ENCODE results near the gene HELT. TPM values are rescaled to one million over a fixed set of nuclear protein-coding genes. Genes with fewer than 3 reads are reported as not detected.

HELT gene
- total and polyA plus RNA-seq, 2 donors (not counting 3 experiments of a cell fraction or from before 2014, with no cell fraction given): not detected

DNA sequence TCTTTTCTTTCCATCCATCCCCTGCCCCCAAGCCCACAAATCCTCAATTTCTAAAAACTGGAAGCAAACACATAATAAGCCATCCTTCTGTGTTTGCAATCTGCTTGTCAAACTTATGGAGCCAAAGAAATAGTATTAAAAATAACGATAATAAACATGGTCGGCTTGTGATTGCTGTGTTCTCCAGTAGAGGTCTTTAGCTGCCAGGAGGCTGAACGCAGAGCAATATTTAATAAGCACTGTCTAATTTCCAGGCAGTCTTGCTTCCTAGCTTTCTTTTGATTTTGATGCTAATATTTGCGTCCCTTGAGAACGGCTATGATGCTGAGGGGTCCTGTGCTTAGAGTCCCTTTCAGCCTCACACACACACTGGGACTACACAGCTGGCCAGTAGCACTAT, 3.2 kb upstream of the HELT start:
- no peak for FAIRE-seq
- H3K27me3 ChIP-seq (ENCODE audit: control insufficient read depth in 2 of 2, insufficient read depth in 2 of 2, low read length in 2 of 2): peaks cover 70 to 82% of the 10 kb centered on the region in 2 experiments

More for the DNA sequence above, 3.2 kb upstream of the HELT start:
- Histone ChIP-seq H3K4me3 (replicated peaks in 1 of 3; ENCODE audit: insufficient read depth in 1 of 3, low read depth in 1 of 3, low read length in 3 of 3) (no peak overlapping the region), H3K9me1 (replicated peaks; ENCODE audit: control insufficient read depth, extremely low read depth, insufficient read depth, low read length) (no peaks in the 10 kb centered on the region), H2AFZ (ENCODE audit: low read depth, low read length) (no peak overlapping the region), H3K79me2 (ENCODE audit: control insufficient read depth, insufficient read depth, low read length) (no peaks in the 10 kb centered on the region), H3K4me2 (ENCODE audit: insufficient read depth, low read length) (no peak overlapping the region), H3K9me3 (replicated peaks; ENCODE audit: control insufficient read depth, insufficient read depth, low read length) (no peaks in the 10 kb centered on the region), H3K36me3 (ENCODE audit: control insufficient read depth in 2 of 2, extremely low read depth in 1 of 2, insufficient read depth in 2 of 2, low read length in 2 of 2) (no peaks in the 10 kb centered on the region), H3K27ac (ENCODE audit: insufficient read depth, low read depth, low read length) (no peak overlapping the region), H4K20me1 (replicated peaks; ENCODE audit: control insufficient read depth, extremely low read depth, insufficient read depth, low read length) (no peaks in the 10 kb centered on the region), H3K9ac (replicated peaks; ENCODE audit: extremely low read depth, insufficient read depth, low read length) (no peak overlapping the region), H3K4me1 (ENCODE audit: control insufficient read depth, extremely low read depth, insufficient read depth, low read length) (no peaks in the 10 kb centered on the region)
- BruUV-seq (replicated peaks): no TSS peak
- intact Hi-C loops (cut with micrococcal nuclease): no loop called here
- ChIA-PET POLR2A (no interaction called here), CTCF (interaction anchor here (0.7 to 1.5 kb wide), 7 partner anchors 8 to 269 kb away, joined by 3 to 7 read pairs (median 3); no protein-coding TSS in a partner anchor)
- DNase-seq (ENCODE audit: low read depth, low spot score): no peak
- dilution Hi-C loops (cut with MboI; ENCODE audit: extremely low pct_ligation_motif_present, low sequenced_read_pairs): no loop called here
- TF ChIP-seq, protein P1, sequence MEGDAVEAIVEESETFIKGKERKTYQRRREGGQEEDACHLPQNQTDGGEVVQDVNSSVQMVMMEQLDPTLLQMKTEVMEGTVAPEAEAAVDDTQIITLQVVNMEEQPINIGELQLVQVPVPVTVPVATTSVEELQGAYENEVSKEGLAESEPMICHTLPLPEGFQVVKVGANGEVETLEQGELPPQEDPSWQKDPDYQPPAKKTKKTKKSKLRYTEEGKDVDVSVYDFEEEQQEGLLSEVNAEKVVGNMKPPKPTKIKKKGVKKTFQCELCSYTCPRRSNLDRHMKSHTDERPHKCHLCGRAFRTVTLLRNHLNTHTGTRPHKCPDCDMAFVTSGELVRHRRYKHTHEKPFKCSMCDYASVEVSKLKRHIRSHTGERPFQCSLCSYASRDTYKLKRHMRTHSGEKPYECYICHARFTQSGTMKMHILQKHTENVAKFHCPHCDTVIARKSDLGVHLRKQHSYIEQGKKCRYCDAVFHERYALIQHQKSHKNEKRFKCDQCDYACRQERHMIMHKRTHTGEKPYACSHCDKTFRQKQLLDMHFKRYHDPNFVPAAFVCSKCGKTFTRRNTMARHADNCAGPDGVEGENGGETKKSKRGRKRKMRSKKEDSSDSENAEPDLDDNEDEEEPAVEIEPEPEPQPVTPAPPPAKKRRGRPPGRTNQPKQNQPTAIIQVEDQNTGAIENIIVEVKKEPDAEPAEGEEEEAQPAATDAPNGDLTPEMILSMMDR (IDR thresholded peaks at IDR 0.05; ENCODE audit: extremely low read depth in 1 of 2, insufficient read depth in 1 of 2, low read depth in 1 of 2, low read length in 2 of 2): no peak
- TF ChIP-seq POLR2AphosphoS5 (IDR thresholded peaks at IDR 0.05; ENCODE audit: insufficient read depth, low read depth, low read length) (no peak), GATA2 (IDR thresholded peaks at IDR 0.05; ENCODE audit: insufficient read depth, insufficient read length, low read depth, low read length) (no peak), MYC (IDR thresholded peaks at IDR 0.05; ENCODE audit: low read depth, low read length) (no peak), JUN (IDR thresholded peaks at IDR 0.05; ENCODE audit: borderline replicate concordance, insufficient read depth, insufficient read length, low read depth) (no peak), FOS (IDR thresholded peaks at IDR 0.05; ENCODE audit: borderline replicate concordance, insufficient read depth, low read length) (no peak), POLR2A (IDR thresholded peaks at IDR 0.05; ENCODE audit: low read depth, low read length) (no peak), EZH2 (IDR thresholded peaks at IDR 0.05; ENCODE audit: borderline replicate concordance, low read depth, low read length, severe bottlenecking) (no peak)
- TF ChIP-seq, protein P2, sequence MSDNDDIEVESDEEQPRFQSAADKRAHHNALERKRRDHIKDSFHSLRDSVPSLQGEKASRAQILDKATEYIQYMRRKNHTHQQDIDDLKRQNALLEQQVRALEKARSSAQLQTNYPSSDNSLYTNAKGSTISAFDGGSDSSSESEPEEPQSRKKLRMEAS (IDR thresholded peaks at IDR 0.05; ENCODE audit: insufficient read depth, insufficient read length): no peak

Measured in endothelial cell of umbilical vein (primary cell).